GM03348 (cell line): ENCODE measurements around the gene NPHP1.
A peak's percentile ranks its signal among the peaks of the same experiment; 100 is the strongest.
"Not testable (repeated sequence)": the region's sequence is repeated elsewhere in the genome, so short reads cannot be mapped to it uniquely, and the experiment has no call there.

ENCODE experiments used
- DNase-seq: peaks from one replicate; pipeline ENCODE4 v3.0.0; 2012; ENCODE audit warnings: low spot score

NPHP1 gene

DNA sequence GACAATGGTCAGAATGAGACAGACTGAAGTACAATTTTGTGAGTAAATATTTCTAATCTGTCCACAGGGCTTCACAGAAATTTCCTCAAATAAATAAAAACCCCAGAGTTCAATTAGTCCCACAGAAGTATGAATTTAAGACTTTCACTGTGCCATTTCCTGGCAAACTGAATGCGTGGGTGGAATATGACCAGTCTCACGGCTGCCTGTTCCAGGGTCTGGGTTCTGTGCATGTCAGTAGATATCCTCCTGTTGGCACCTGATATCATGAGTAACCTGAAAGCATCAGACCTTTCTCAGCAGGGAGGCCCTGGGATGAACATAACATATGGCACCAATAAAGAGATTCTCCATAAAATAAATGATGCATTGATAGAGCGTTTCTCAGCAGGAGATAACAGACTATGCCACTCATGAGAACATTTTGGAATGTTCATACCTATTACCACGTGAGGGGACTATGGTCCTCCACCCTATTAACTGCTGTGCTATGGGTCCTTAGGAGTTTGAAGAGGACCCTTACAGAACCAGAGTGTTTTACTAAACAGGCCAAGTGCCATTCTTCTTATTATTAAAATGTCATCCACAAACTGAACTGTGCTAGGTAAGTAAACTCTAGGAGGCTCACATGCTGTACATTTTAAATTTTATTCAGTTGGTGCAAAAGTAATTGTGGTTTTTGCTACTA is 78.6 kb downstream of the NPHP1 start:
- no peak for DNase-seq

- DNase-seq, result peak; percentile 28
Observed at GRCh38 chr2:110124939-110125691, 79.7 kb downstream of the NPHP1 start.

GRCh38 chr2:110124038-110124825 is 80.6 kb downstream of the NPHP1 start:
- no peak for DNase-seq

- no peak for DNase-seq
Observed at GRCh38 chr2:110121592-110121991, 83.2 kb downstream of the NPHP1 start.

DNA sequence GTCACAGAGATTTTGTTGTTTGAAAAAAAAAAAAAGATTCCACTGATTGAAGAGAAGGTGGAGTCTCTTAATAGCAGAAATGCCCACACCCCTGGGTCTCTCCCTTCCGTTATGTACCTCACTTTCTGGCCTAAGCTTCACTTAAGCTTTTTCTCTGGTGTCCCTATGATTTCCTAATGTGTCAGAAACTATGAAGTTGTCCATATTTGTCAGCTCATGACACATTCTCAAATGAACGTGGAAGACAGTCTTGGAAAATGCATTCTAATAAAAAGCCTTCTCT is 83.8 kb downstream of the NPHP1 start:
- no peak for DNase-seq

GRCh38 chr2:110120171-110121051 is 84.4 kb downstream of the NPHP1 start:
- no peak for DNase-seq

- DNase-seq, result peak; percentile 81
Observed at GRCh38 chr2:110116033-110116710, 88.6 kb downstream of the NPHP1 start.

DNA sequence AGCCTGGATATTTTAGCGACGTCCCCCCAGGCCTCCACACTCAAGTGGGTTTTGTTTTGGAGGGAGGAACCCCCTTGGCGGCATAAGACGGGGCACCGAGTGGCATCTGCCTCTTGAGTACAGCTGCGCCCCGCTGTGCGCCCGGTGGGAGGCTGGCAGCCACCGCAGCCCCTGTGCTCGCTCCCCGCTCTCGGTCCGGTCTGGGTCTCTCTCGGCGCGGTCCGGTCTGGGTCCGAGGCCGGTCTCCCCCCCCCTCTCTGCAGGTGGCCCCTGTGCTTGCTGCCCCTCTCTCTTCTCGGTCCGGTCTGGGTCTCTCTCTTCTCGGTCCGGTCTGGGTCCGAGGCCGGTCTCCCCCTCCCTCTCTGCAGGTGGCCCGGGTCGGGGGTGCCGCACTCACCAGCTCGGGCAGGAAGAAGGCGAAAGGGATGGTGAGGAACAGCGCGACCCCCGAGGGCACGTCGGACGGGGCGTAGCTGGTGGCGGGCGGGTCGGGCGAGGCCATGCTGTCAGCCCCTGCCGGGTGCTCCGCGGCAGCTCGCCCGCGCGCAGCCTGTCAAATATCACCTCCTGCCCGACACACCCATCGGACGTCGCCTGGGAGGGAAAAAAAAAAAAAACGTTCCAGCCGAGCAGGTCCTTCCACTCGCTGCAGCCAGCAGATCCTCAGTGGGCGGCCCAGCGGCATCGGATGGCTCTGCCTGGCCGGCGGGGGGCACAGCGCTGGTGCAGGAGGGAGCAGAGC is 89.4 kb downstream of the NPHP1 start, which contains the start of gene MALL:
TSS of gene MALL (minus strand) at position 532 of the 742 bp plus-strand sequence. CDS start at position 502, 30 bp downstream.
- peak; percentile 49 for DNase-seq

DNA sequence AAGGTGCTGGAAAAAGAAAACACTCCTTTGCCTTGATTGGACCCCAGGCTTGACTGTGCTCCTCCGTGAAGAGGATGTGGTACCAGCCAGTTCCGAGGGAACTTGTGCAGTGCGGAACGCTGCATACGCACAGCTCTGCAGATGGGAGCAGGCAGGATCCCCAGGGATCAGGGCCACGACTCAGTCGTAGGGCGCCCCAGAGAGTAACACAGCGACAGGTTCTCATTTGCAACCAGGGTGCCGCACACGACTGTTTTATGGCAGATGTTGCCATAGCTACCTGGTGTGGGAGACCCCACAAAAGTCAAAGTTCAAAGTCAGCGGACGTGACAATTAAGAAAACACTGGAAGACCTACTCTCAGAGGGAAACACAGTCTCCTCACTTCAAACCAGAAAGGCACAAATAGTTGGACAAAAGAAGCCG is 90.0 kb downstream of the NPHP1 start:
- no peak for DNase-seq

- DNase-seq, result no peak
Observed at GRCh38 chr2:110113961-110114591, 90.7 kb downstream of the NPHP1 start.

- DNase-seq, result not testable (repeated sequence)
Observed at GRCh38 chr2:110108291-110108690, 96.5 kb downstream of the NPHP1 start.

DNA sequence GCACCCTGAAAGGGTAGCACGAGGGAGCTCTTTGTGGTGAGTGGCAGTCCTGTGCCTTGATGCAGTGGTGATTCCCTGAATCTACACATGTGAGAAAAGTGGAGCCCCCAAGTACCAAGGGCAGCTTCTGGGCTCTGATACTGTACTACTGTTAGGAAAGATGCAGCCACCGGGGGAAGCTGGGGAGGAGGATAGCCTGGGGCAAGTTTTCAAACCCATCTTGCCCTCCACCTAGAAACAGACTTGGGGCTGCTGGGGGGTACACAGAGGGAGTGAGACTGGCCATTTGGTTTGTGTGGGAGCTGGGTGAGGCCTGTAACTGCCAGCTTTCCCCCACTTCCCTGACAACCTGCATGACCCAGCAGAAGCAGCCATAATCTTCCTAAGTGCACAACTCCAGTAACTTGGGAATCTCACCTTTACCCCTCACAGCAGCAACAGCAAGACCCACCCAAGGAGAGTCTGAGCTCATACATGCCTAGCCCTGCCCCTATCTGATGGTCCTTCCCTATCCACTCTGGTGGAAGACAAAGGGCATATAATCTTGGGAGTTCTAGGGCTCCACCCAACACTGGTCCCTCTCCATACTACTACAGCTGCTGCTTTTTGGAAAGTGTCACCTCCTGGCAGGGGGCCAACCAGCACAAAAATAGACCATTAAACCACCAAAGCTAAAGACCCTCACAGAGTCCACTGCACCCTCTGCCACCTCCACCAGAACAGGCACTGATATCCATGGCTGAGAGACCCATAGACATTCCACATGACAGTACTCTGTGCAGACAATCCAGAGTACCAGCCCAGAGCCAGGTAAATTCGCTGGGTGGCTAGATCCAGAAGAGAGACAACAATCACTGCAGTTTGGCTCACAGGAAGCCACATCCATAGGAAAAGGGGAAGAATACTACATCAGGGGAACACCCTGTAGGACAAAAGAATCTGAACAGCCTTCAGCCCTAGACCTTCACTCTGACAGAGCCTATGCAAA is 97.4 kb downstream of the NPHP1 start:
- DNase-seq, result no peak

DNA sequence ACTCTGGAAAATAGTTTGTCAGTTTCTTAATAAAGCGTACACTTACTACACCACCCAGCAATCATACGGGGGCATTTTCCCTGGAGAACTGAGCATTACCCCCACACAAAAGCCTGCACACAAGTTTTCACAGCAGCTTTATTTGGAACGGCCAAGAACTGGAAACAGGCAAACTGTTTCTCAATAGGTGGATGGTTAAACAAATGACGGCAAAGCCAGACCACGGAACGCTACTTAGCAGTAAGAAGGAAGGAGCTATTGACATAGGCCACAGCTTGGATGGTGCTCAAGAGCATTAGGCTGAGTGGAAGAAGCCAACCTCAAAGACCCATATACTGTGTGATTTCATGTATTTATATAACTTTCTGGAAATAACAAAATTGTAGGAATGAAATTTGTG is 98.2 kb downstream of the NPHP1 start:
- no peak for DNase-seq

GRCh38 chr2:110105608-110106467 is 99.0 kb downstream of the NPHP1 start:
- DNase-seq, result peak; percentile 17

DNA sequence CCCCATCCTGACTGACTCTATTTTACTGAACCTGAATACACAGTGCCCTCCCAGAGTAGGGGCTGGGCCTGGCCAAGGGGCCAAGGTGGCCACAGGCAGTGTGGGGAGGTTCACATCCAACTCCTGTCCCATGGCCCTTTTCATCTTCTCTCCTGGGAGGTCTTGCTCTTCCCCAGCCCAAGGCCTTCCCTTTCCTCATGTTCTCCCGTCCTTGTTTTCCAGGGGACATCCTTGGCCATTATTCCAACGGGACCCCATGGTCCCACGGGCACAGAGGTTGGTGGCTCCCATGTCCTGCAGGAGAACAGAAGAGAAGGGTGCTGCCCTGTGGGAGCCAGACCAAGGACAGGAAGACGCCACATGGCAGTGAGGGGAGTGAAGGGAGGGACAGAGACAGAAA is 99.6 kb downstream of the NPHP1 start:
- DNase-seq, result no peak

- no peak for DNase-seq
Observed at GRCh38 chr2:110104025-110104771, 100.6 kb downstream of the NPHP1 start.
